ENCODE data around the gene ASCC1. TPM values are rescaled to one million over a fixed set of nuclear protein-coding genes. Genes with fewer than 3 reads are reported as not detected.

Gene ASCC1
- total RNA-seq, 1 donor from 2014 or later = 38.6 TPM

DNA sequence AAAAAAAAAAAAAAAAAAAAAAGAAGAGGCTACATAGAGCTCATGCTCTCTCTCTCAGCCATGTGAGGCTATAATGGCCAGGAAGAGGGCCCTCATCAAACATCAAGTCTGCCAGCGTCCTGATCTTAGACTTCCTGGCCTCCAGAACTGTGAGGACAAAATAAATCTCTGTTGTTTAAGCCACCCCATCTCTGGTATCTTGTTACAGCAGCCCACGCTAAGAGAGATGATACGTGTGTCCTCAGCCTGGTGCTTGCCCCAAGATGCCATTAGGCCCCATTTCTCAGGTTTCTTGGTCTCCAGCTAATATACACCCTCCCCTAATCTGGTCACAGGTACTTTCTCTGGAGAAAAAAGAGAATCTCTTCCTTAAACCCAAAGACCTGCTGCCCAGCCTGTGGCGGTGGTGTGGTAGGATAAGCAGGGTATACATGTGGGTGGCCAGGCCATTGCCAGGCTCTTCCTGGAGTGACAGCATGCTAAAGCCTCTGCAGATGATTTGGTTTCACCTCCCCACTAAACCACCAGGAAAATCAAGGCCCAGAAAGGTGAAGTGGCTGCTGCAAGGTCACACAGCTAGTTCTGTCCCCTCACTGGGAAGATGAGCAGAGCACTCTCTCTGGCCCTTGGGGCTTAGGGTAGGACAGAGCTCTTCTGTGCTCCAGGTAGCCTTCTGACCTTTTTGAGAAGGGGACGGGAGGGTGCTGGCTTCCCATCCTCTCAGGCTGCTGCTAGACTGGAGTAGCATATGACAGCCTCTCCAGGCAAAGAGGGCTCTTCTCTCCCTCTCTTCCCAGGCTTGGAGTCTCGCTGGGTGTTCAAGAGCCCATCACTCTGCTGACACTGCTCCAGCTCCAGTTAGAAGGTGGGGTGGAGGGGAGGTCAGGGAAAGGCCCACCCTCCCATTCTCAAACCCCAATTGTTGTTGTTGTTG lies 133.0 kb downstream of the ASCC1 start:
- no peak for DNase-seq (ENCODE audit: low read depth)
- TF ChIP-seq, protein P1, sequence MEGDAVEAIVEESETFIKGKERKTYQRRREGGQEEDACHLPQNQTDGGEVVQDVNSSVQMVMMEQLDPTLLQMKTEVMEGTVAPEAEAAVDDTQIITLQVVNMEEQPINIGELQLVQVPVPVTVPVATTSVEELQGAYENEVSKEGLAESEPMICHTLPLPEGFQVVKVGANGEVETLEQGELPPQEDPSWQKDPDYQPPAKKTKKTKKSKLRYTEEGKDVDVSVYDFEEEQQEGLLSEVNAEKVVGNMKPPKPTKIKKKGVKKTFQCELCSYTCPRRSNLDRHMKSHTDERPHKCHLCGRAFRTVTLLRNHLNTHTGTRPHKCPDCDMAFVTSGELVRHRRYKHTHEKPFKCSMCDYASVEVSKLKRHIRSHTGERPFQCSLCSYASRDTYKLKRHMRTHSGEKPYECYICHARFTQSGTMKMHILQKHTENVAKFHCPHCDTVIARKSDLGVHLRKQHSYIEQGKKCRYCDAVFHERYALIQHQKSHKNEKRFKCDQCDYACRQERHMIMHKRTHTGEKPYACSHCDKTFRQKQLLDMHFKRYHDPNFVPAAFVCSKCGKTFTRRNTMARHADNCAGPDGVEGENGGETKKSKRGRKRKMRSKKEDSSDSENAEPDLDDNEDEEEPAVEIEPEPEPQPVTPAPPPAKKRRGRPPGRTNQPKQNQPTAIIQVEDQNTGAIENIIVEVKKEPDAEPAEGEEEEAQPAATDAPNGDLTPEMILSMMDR (IDR thresholded peaks at IDR 0.05; ENCODE audit: insufficient read depth, low read length, poor library complexity, severe bottlenecking) = no peak
- no peaks in the 10 kb centered on the region for H3K36me3 ChIP-seq (ENCODE audit: control insufficient read depth, insufficient read depth, low read length)
- no peak overlapping the region for H3K4me3 ChIP-seq (ENCODE audit: low read depth, low read length)
- H3K27me3 ChIP-seq (ENCODE audit: control insufficient read depth, insufficient read depth, low read length) = peaks cover 15% of the 10 kb centered on the region

DNA sequence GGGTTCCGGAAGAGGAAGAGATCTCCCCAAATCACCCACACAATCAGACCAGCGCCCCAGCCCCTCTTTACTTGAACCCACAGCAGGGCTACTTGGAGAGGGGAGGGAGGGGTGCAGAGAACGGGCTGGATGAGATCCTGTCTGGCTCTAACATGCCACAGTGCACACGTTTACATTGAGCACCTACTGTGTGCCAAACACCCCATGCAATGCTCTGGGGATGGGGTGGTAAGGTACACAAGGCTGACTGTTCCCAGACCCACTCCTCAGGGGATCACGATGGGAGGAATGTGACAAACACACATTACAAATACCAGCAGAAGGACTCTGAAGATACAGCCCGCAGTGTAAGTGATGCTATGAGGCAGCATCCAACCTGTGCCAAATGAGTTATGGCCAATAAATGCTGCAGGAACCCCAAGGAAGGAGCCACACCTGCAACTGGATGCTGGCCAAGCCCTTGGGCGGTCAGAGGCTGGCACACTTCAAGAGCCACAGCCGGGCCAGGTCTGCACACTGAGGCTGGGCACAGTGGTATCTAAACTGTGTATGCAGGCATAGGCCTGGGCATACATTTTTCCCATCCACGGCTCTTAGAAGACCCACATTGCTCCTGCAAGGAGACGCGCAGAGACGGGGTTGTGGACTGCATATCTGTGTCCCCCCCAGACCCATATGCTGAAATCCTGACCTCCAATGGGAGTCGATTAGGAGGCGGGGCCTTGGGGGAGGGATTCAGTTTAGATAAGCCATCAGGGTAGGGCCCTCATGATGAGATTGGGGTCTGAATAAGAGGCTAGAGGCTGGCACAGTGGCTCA lies 134.1 kb downstream of the ASCC1 start:
- no peak for DNase-seq (ENCODE audit: low read depth)
- H3K36me3 ChIP-seq (ENCODE audit: control insufficient read depth, insufficient read depth, low read length) = no peaks in the 10 kb centered on the region
- peaks cover 4% of the 10 kb centered on the region for H3K27me3 ChIP-seq (ENCODE audit: control insufficient read depth, insufficient read depth, low read length)
- H3K4me3 ChIP-seq (ENCODE audit: low read depth, low read length) = no peak overlapping the region
- TF ChIP-seq, protein P1 (IDR thresholded peaks at IDR 0.05; ENCODE audit: insufficient read depth, low read length, poor library complexity, severe bottlenecking) = no peak

DNA sequence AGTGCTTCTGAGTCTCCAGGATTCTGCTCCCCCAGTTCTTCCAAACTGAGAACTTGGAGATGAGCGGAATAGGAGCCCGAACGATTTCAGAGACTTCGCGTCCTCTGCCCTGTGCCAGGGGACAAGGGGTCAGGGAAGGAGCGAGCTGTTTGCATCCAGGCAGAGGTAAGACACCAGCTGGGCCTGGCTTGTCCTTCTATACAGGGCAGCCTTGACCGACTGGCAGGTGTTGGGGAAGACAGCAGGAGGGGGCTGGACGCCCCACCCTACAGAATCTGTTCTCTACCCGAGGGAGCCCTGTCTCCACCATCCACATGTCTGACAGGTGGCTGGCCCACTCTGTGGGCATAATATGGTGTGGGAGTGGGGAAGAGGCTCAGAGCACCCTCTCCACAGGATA lies 134.9 kb downstream of the ASCC1 start:
- Histone ChIP-seq H3K4me3 (ENCODE audit: low read depth, low read length) (no peak overlapping the region), H3K36me3 (ENCODE audit: control insufficient read depth, insufficient read depth, low read length) (no peaks in the 10 kb centered on the region), H3K27me3 (ENCODE audit: control insufficient read depth, insufficient read depth, low read length) (peaks cover 2% of the 10 kb centered on the region)
- no peak for DNase-seq (ENCODE audit: low read depth)
- TF ChIP-seq, protein P1 (IDR thresholded peaks at IDR 0.05; ENCODE audit: insufficient read depth, low read length, poor library complexity, severe bottlenecking) = no peak

DNA sequence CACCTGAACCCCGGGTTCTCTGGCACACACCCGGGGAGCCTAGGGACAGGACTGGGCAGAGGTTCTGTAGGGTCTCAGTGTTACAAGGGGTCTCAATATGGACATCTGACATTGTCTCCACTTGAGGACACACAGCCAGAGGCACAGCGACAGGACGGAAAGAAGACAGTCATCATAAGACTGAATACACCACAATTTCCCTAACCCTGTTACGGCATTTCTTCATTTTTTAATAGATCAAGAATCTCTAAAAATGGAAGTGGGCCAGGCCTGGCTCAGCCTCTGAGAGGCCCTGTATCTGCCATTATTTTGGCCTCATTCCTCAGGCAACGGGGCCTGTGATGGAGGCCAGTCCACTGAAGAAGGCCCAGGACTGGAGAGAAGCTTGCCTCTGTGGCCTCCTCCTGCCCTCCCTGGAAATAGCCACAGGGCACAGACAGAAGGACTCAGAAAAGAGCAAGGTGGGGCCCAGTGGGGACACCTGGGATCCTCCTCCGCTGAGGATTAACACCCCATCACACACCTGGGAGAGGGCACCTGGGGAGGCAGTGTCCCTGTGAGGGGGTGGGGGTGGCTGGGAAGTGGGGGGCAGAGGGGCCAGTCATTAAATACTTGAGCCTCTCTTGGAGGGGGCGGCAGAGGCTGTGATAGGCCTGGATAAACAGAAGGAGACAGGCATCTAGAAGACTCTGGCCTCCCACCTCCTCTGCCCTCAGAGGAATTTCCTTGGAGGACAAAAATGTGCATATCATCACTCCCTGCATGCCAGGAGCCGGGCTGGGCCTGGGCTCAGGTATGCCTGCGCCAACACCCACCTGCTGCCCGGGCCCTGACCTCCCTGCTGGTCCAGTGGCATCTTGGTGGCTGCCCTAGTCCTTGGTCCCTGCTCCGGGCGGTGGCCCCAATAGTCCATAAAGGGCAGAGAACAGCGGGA lies 135.8 kb downstream of the ASCC1 start:
- TF ChIP-seq, protein P1 (IDR thresholded peaks at IDR 0.05; ENCODE audit: insufficient read depth, low read length, poor library complexity, severe bottlenecking) = no peak
- Histone ChIP-seq H3K27me3 (ENCODE audit: control insufficient read depth, insufficient read depth, low read length) (no peaks in the 10 kb centered on the region), H3K4me3 (ENCODE audit: low read depth, low read length) (no peak overlapping the region), H3K36me3 (ENCODE audit: control insufficient read depth, insufficient read depth, low read length) (no peaks in the 10 kb centered on the region)
- no peak for DNase-seq (ENCODE audit: low read depth)

DNA sequence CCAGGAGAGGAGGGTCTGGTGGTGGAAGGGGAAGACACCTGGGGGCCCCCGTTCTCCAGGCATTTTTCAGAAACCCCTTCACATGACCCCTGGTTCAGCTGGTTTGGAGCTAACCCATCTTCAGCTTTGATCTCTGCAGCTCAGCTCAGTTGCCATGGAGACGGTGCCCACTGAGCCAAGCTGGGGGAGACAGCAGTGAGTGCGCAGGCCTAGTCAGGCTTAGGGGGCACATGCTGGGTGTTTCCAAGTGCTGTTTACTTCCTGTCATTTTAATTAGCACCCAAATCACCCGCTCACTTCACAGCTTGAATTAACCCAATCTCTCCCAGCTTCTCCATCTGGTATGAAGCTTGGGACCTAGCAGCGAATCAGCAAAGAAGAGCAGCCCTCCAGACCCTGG lies 136.7 kb downstream of the ASCC1 start:
- H3K4me3 ChIP-seq (ENCODE audit: low read depth, low read length) = no peak overlapping the region
- H3K27me3 ChIP-seq (ENCODE audit: control insufficient read depth, insufficient read depth, low read length) = no peaks in the 10 kb centered on the region
- DNase-seq (ENCODE audit: low read depth) = no peak
- TF ChIP-seq, protein P1 (IDR thresholded peaks at IDR 0.05; ENCODE audit: insufficient read depth, low read length, poor library complexity, severe bottlenecking) = no peak
- H3K36me3 ChIP-seq (ENCODE audit: control insufficient read depth, insufficient read depth, low read length) = no peaks in the 10 kb centered on the region
